Cerebellar cortex (tissue), 1 donor: ENCODE measurements around the gene TXNDC17.
"Not testable (repeated sequence)": the region's sequence is repeated elsewhere in the genome, so short reads cannot be mapped to it uniquely, and the experiment has no call there.

ENCODE experiments used
- DNase-seq: peaks from one replicate; pipeline ENCODE4 v3.0.0-alpha.2; 2015; ENCODE audit warnings: low spot score

Gene TXNDC17

GRCh38 chr17:6637458-6637840 lies 3.4 kb upstream of the TXNDC17 start:
- DNase-seq = no peak

- no peak for DNase-seq
These were observed 2.6 kb upstream of the TXNDC17 start for GRCh38 chr17:6638046-6638908.

DNA sequence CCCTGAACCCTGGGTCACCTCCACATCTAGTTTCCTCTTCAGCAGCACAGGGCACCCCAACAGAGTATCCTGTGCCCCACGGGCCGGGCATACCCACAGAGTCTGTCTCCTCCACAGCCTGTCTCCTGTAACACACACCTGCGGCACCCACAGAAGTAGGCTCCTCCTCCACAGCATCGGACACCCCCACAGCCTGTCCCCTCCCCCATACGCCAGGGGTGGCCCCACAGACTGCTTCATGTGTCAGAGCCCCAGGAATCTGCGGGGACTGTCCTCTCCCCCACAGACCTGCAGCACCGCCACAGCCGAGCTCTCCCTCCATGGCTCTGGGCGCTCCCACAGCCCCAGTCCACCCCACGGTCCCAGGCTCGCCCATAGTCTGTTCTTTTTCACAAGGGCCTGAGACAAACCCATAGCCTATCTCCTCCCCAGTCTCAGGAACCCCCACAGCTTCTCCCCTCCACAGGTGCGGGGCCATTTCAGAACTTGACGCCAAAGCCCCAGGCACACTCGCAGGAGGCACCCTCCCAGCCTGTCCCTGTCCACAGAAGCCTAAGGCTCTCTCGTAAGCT lies 1.8 kb upstream of the TXNDC17 start:
- DNase-seq = no peak

DNA sequence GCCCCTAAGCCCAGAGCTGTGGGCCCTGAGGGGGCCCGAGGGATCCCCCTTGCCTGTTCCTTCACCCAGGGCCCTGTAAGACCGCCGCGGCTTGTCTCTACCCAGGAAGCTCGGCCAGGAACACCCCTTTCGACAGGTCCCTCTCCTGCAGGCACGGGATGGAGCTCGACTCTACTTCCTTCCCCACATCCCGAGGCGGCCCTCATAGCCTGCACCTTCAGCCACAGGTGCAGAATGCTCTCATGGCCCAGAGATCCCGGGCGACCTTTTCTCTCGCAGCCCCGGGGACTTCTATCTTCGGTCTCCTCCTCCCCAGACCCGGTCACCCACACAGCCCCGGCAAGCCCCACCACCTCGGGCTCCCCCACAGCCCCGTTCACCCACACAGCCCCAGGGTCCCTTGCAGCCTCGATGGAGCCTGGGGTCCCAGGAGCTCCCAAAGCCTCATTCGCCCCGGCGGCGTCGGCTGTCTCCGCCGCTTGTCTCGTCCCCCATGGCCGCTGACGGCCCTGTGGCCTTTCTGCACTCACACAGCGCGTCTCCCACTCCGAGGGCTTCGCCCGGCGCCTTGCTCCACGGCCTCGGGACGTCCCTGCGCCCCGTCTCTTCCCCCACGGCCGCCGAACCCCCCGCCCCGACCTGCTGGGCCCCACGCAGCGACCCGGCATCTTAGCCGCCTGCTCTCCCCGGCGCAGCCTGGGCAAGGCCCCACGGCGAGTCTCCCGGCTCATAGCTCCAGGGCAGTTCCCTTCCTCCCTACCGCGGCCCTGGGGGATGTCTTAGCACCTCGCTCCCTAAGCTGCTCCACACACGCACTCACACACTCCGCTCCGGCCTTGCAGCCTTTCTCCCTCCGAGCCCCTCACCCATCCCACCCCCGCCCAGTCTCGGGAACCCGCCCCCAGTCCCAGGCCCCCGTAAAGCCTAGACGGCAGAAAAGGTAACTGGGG lies 999 bp upstream of the TXNDC17 start:
- DNase-seq = no peak

- peak; percentile 53 for DNase-seq
These were observed 495 bp downstream of the TXNDC17 start for GRCh38 chr17:6641247-6641863.

- DNase-seq = no peak
These were observed 1.7 kb downstream of the TXNDC17 start for GRCh38 chr17:6642592-6642991.

- no peak for DNase-seq
These were observed 2.7 kb downstream of the TXNDC17 start for GRCh38 chr17:6643451-6644125.

DNA sequence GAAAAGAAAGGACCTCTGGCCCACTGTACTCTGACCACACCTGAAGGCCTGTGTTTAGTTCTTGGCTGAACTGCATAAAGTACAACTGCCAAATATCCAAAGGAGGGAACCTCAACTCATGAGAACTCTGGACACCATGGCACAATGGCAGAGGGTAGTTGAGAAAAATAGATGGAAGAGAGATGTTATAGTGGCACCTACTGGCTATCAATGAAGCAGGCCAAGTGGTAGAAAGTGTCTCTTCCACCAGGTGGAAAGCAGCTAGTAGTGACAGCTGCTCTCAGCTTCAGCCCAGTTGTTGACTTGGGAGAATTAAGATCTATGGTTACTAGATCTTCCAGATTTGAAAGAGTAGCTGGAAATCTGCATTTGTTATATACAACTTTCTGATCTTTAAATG lies 7.3 kb downstream of the TXNDC17 start:
- DNase-seq = peak; percentile 21

DNA sequence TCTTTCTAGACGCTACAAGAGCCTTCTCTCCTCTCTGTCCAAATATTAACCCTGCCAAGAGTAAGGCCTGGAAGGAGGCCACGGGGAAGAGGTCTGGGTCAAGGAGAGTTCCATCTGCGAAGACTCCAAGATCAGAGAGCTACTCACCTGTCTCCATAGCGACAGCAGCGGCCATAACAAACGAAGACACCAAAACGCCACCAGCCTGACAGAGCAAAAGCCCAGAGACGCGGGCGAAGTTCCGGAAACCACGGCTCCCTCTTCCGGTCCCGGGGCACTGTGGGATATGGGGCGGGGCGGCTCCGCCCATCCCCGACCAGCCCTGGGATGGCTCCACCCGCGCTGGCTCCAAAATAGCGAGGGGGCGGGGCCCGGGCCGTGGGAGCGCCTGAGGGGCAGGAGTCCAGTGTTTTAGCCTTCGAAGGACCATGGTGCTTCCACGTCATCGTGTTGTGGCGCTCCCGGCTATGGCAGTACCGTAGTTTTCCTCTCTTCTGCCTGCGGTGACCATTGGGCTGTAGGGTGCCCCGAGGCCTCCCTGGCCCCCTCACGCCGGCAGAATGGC lies 10.6 kb downstream of the TXNDC17 start, which contains the start of the genes C17orf100 and MED31:
Gene C17orf100, plus strand, starts transcription at position 409 of the 565 bp plus-strand sequence. Its CDS starts 152 bp downstream, at position 561.
Gene MED31, minus strand, starts transcription at position 252 of the 565 bp plus-strand sequence. Its CDS starts 77 bp downstream, at position 175.
- peak; percentile 92 for DNase-seq

- DNase-seq = no peak
These were observed 11.1 kb downstream of the TXNDC17 start for GRCh38 chr17:6651919-6652452.

DNA sequence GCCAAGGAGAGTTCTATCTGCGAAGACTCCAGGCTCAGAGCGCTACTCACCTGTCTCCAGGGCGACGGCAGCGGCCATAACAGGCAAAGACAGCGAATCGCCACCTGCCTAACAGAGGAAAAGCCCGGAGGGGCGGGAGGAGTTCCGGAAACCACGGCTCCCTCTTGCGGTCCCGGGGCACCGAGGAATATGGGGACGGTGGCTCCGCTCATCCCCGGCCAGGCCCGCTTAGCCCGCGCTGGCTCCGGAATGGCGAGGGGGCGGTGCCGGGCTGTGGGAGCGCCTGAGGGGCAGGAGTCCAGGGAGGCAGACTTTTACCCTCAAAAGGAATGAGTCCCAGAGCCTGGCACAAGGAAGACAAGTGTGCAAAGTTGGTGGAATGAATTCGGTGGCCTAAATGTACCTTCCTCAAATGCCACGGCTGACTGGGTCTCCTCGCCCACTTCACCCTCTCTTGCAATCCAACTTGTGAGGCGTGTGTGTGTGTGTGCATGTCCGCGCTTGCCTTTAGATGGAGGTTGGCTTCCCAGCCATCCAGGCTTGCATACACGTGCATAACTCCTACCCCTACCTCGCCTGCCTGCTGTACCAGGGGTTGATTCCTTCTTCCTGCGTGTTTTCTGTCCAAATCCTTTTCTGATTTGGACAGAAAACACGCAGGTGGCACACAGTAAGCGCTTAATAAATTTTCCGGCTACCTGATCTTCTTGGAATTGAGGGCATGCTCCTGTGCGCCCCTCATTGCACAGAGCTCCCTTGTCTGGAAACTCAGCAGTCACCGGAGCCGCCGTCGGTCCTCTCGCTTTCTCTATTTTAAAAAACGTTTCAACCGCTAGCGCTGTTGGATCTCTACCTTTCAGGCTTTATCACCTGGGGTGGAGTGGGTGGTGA lies 14.2 kb downstream of the TXNDC17 start:
- DNase-seq = peak; percentile 74

DNA sequence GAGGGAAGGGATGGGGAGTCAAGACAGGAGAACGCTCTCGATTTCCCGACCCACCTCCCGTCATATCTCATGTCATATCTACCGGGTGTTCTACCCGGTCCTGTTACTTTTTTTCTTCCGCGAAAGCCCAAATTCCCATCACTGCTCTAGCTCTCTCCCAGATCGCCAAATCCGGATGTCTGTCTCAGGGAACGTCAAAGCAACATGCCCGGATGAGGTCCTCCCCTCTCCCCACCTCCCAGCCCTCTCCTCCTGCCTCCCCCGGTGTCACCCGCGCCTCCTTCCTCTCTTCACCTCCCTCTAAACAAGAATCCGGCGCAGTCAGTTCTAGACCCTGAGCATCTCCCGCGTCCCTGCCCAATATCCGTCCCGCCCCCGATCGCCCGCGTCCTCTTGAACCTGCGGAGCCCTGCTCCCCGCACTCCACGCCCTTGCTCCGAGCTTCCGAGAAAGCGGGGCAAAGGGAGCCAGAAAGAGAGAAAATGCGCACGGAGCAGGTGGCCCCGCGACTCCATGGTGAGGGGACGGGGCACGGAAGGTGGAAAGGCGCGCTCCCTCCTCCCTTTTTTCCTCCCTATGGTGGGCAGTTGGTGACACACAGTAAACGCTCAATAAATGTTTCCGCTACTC lies 15.0 kb downstream of the TXNDC17 start:
- DNase-seq = peak; percentile 40

DNA sequence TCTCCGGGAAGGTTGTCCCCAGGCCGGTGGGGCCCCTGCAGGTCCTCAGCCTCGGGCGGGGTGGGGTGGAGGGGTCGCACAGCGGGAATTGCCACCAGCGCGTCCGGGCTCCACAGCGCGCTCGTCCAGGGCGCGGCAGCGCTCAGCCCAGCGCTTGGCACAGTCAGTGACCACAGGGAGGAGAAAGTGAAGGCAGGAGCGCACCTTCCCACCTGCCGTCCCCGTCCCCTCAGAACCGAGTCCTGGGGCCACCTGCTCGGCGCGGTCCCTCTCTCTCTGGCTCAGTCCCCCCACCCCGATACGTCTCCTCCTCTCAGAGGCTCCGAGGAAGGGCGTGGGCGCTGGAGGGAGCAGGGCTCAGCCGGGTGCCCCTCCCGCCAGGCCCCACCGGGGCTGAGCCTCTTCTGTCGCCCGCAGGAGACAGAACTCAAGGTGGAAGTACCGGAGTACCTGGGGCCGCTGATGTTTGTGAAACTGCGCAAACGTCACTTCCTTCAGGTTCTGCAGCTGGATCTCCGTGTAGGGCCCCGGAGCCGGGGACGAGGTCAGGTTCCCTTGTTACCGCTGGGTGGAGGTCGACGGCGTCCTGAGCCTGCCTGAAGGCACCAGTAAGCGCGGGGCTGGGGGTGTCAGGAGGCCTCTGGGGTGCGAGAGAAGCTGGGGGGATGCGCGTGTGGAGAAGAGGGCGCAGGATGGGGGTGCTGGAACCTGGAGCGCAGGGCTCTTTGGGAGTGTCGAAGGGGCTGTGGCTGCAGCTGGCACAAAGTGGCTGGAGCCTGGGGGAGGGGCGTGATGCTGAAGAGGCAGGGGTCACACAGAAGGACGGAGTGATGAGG lies 16.2 kb downstream of the TXNDC17 start:
- DNase-seq = not testable (repeated sequence)

DNA sequence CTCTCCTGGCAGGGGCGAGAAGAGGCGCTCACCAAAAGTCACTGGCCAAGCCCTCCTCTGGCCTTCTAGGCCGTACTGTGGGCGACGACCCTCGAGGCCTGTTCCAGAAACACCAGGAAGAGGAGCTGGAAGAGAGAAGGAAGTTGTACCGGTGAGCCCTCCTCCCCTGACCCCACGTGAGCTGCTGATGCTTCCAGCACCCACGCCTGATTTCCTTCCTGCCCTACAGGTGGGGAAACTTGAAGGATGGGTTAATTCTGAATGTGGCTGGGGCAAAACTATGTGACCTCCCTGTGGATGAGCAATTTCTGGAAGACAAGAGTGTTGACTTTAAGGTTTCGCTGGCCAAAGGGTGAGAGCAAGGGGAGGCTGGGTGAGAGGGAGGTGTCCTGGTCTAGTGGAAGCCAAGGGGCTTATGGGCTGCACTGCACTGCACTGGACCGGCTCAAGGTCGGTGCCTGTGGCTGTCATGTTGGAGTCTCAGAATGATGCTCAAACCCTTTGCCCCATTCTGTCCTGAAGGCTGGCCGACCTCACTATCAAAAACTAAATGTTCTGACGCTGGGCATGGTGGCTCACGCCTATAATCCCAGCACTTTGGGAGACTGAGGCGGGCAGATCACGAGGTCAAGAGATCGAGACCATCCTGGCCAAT lies 16.9 kb downstream of the TXNDC17 start:
- no peak for DNase-seq

GRCh38 chr17:6658411-6658810 lies 17.6 kb downstream of the TXNDC17 start:
- not testable (repeated sequence) for DNase-seq

DNA sequence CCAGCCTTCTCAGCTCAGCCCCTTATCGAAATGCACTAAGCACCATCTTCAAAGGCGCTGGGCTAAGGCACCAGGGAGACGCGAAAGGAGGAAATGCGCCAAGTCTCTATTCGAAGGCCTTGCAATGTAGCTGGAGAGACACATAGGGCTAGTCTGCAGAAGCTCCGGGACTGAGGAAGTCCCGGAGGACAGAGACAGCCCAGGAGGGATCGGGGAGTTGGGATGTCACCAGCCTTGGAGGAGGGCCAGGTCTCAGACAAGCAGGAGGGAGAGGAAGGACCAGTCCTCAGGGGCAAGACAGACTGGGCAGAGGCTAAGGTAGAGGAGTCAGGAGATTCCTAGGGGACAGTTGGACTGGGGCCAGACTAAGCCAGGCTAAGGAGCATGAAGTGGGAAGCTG lies 19.2 kb downstream of the TXNDC17 start:
- no peak for DNase-seq

DNA sequence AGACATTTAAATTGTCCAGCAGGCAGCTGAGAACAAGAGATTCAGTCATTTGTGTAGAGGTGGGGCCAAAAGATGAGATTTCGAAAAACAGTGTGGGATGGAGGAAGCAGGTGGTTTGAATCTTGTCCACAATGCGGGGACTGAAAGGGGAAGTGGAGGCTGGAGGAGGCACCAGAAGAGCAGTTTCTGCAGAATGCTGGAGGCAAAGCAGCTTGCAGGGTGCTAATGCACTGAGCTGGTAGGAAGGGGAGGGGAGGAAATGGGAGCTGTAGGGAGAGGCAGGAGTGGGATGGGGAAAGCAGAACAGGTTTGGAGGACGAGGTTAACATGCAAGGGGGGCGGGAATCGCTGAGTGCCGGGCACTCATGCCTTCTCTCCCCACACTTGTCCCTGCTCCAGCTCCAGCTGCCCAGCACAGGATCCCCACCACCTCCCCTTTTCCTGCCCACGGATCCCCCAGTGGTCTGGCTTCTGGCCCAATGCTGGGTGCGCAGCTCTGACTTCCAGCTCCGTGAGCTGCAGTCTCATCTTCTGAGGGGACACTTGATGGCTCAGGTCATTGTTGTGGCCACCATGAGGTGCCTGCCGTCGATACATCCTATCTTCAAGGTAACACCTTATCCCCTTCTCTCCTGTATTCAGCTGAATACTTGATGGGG lies 20.1 kb downstream of the TXNDC17 start:
- no peak for DNase-seq
